ENCODE data around the gene STON2.

GRCh38 chr14:81303258-81303935 is 96.7 kb downstream of the STON2 start:
- TF ChIP-seq CTCF (conservative IDR thresholded peaks at IDR 0.05) = no peak
- TF ChIP-seq ZFX (IDR thresholded peaks at IDR 0.05) = no peak

Measured in C4-2B (cell line).